Measurements from ENCODE around the gene FFAR4. TPM values are rescaled to one million over a fixed set of nuclear protein-coding genes. Genes with fewer than 3 reads are reported as not detected.

Gene FFAR4
- total RNA-seq, 1 donor from 2014 or later = not detected

DNA sequence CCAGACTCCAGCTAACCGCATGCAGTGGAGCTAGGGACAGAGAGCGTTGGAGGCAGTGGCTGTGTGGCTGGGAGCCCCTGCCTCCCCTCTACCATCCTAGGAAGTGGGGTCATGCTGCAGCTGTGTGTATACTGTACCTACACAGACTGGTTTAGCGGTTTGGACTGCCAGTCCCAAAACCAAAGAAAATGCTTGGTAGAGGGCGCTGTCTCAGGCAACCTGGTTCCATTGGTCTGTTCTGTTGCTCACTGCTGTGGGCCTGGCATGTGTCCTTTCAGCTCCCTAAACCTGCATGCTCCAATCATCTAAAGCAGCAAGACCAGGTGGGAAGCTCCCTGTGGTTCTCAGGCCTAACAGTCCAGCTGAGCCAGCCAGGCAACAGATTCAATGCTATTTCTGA lies 30.1 kb downstream of the FFAR4 start:
- intact Hi-C loops (cut with DNase I) = no loop called here
- no peaks in the 10 kb centered on the region for H3K36me3 ChIP-seq
- no peak overlapping the region for H3K27ac ChIP-seq
- no peaks in the 10 kb centered on the region for H3K27me3 ChIP-seq
- H3K9me3 ChIP-seq = no peaks in the 10 kb centered on the region
- TF ChIP-seq, protein P1, sequence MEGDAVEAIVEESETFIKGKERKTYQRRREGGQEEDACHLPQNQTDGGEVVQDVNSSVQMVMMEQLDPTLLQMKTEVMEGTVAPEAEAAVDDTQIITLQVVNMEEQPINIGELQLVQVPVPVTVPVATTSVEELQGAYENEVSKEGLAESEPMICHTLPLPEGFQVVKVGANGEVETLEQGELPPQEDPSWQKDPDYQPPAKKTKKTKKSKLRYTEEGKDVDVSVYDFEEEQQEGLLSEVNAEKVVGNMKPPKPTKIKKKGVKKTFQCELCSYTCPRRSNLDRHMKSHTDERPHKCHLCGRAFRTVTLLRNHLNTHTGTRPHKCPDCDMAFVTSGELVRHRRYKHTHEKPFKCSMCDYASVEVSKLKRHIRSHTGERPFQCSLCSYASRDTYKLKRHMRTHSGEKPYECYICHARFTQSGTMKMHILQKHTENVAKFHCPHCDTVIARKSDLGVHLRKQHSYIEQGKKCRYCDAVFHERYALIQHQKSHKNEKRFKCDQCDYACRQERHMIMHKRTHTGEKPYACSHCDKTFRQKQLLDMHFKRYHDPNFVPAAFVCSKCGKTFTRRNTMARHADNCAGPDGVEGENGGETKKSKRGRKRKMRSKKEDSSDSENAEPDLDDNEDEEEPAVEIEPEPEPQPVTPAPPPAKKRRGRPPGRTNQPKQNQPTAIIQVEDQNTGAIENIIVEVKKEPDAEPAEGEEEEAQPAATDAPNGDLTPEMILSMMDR (IDR thresholded peaks at IDR 0.05) = no peak
- H3K4me3 ChIP-seq = no peak overlapping the region
- H3K4me1 ChIP-seq = peaks cover 0 to 6% of the 10 kb centered on the region in 2 donors
- DNase-seq (ENCODE audit: low spot score in 2 of 2) = no peak

DNA sequence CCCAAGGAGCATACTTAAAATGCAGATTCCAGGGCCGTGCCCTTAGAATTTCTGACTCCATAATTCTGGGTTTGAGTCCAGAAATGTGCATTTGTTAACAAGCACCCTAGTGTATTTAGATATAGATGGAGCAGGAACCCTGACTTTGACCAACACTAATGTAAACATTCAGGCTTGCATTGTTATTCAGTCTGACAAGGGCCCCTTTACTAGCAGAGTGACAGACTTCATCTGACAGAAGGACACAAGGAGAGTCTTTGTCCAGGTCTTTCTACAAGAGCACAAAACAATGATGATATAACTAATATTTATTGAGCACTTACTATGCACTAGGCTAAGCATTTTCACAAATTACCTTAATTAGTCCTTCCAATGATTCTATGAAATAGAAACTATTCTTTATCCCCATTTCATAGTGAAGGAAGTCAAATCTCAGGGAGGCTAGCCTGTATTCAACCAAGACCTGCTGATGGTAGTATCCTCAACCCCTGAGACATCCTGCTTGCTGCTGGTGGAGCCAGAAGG lies 30.7 kb downstream of the FFAR4 start:
- TF ChIP-seq, protein P1 (IDR thresholded peaks at IDR 0.05) = no peak
- Histone ChIP-seq H3K27ac (no peak overlapping the region), H3K4me1 (peaks cover 0 to 9% of the 10 kb centered on the region in 2 donors), H3K36me3 (no peaks in the 10 kb centered on the region), H3K4me3 (no peak overlapping the region), H3K27me3 (no peaks in the 10 kb centered on the region), H3K9me3 (no peaks in the 10 kb centered on the region)
- intact Hi-C loops (cut with DNase I) = no loop called here
- DNase-seq (ENCODE audit: low spot score in 2 of 2) = no peak

DNA sequence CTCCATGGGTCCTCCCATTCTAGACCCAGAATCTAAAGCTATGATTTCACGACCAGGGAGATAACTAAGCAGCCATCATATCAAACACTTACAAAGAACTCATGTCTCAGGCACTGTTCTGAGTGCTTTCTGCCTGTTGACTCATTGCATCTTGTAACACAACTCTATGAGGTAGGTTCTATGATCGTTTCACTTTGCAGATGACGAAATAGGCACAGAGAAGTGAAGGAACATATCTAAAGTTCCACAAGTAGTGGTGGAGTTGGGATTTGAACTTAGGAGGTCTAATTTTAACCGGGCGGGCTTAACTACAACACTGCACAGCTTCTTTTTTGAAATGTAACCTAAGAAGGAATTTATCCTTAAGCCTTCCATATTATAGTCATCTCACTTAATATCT lies 31.7 kb downstream of the FFAR4 start:
- H3K36me3 ChIP-seq = no peaks in the 10 kb centered on the region
- peaks cover 0 to 9% of the 10 kb centered on the region in 2 donors for H3K4me1 ChIP-seq
- no peaks in the 10 kb centered on the region for H3K9me3 ChIP-seq
- DNase-seq (ENCODE audit: low spot score in 2 of 2) = no peak
- H3K27ac ChIP-seq = no peak overlapping the region
- no peak overlapping the region for H3K4me3 ChIP-seq
- TF ChIP-seq, protein P1 (IDR thresholded peaks at IDR 0.05) = no peak
- intact Hi-C loops (cut with DNase I) = no loop called here
- no peaks in the 10 kb centered on the region for H3K27me3 ChIP-seq

DNA sequence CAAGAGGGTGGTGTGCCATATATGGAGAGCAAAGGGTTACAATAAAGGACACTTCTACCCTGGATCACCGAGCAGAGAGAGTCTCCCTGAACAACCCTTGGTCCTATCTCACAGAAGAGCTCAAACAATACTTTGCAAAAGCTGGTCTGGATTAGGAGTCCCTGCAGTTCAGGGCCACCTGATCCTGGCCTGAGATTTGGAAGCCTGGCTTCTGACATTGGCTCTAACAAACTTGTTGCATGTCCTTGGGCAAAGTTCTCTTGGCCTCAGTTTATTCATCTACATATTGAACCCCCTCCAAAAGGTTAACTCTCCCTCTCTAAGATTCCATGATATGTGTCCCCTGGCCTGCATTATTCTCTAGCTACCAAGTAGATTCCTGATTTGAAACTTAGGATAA lies 32.9 kb downstream of the FFAR4 start:
- H3K9me3 ChIP-seq = no peaks in the 10 kb centered on the region
- TF ChIP-seq, protein P1 (IDR thresholded peaks at IDR 0.05) = no peak
- H3K27me3 ChIP-seq = no peaks in the 10 kb centered on the region
- intact Hi-C loops (cut with DNase I) = no loop called here
- H3K4me1 ChIP-seq = peaks cover 0 to 9% of the 10 kb centered on the region in 2 donors
- H3K4me3 ChIP-seq = no peak overlapping the region
- no peak for DNase-seq (ENCODE audit: low spot score in 2 of 2)
- no peak overlapping the region for H3K27ac ChIP-seq
- no peaks in the 10 kb centered on the region for H3K36me3 ChIP-seq

DNA sequence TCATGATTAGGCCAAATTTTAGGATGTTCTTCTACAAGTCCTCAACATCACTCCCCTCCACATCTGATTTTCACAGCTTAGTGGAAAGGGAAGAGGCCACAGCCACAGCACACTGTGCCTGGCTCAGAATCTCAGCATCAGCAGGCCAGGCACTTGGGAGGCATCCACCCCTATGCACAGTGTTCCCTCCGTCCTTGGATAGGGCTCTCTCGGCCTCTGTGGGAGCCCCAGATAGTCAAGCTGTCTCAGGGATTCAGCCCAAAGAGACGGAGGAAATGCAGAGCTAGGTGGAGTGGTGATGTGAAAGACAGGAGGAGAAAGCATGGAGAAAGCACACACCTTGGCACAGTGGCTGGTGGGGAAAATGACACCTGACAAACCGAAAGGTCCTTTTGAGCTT lies 33.3 kb downstream of the FFAR4 start:
- DNase-seq (ENCODE audit: low spot score in 2 of 2) = no peak
- Histone ChIP-seq H3K27me3 (no peaks in the 10 kb centered on the region), H3K4me3 (no peak overlapping the region), H3K27ac (no peak overlapping the region), H3K36me3 (no peaks in the 10 kb centered on the region), H3K9me3 (no peaks in the 10 kb centered on the region), H3K4me1 (peaks cover 0 to 9% of the 10 kb centered on the region in 2 donors)
- intact Hi-C loops (cut with DNase I) = no loop called here
- TF ChIP-seq, protein P1 (IDR thresholded peaks at IDR 0.05) = no peak
